ENCODE results near the gene CLRN1. TPM values are rescaled to one million over a fixed set of nuclear protein-coding genes. Genes with fewer than 3 reads are reported as not detected.

CLRN1 gene
- total and polyA plus RNA-seq, 9 of the 15 experiments (the other 6 are each of a cell fraction or from before 2014, with no cell fraction given), result not detected

DNA sequence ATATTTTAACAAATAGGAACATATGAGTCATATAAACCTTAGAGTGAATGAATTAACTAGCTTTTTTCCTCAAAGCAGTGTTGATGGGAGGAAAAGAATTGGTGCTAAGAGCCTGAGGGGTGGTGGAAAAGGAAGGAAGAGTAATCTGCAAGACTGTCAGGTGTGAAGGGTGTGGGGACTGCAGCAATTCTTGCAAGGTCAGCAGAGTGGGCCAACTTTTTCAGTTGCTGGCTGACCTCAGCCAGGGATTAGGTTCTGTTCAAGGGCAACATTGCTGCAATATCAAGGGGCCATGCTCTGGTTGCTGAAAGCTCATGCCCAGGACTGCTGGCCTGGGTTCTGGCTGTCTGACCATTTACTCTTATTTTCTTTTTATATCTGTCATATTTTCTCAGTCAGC, 23.0 kb upstream of the CLRN1 start:
- CTCF ChIA-PET (ENCODE audit: low intra/inter-chr PET ratio), result no interaction called here
- no TSS peak for BruUV-seq (replicated peaks)
- POLR2A ChIA-PET, result interaction anchor here (0.6 to 0.7 kb wide), 2 partner anchors 136 to 468 kb away, joined by 3 read pairs; no protein-coding TSS in a partner anchor

More for the DNA sequence above, 23.0 kb upstream of the CLRN1 start:
- no peaks in the 10 kb centered on the region for H3K4me1 ChIP-seq (replicated peaks in 1 of 2; ENCODE audit: control insufficient read depth in 2 of 2, insufficient read depth in 2 of 2, low read length in 2 of 2)
- in situ Hi-C loops (cut with MboI) (no loop called here), intact Hi-C loops (cut with micrococcal nuclease) (no loop called here)
- no peaks in the 10 kb centered on the region for H3K36me3 ChIP-seq (ENCODE audit: control insufficient read depth, insufficient read depth, low read length)
- TF ChIP-seq MED1 (CRISPR knock-in tag; IDR thresholded peaks at IDR 0.05; ENCODE audit: borderline replicate concordance) (no peak), CSDE1 (IDR thresholded peaks at IDR 0.05) (no peak), ELF4 (CRISPR knock-in tag; IDR thresholded peaks at IDR 0.05) (no peak), SNRNP70 (optimal IDR thresholded peaks at IDR 0.05; ENCODE audit: low read depth, low read length) (no peak), HNRNPL (IDR thresholded peaks at IDR 0.05; ENCODE audit: low read depth, low read length) (no peak), SMAD2 (IDR thresholded peaks at IDR 0.05; ENCODE audit: low read depth, low read length) (no peak), ASH1L (IDR thresholded peaks at IDR 0.05; ENCODE audit: borderline replicate concordance, low read depth, partially characterized antibody) (no peak), ZNF12 (CRISPR knock-in tag; IDR thresholded peaks at IDR 0.05) (no peak), ZNF41 (CRISPR knock-in tag; conservative IDR thresholded peaks at IDR 0.05) (no peak), NFRKB (IDR thresholded peaks at IDR 0.05; ENCODE audit: low read depth) (no peak), ZNF518B (CRISPR knock-in tag; IDR thresholded peaks at IDR 0.05) (no peak), TCF7L2 (IDR thresholded peaks at IDR 0.05; ENCODE audit: low read depth, low read length) (no peak)
- TF ChIP-seq, protein P1, sequence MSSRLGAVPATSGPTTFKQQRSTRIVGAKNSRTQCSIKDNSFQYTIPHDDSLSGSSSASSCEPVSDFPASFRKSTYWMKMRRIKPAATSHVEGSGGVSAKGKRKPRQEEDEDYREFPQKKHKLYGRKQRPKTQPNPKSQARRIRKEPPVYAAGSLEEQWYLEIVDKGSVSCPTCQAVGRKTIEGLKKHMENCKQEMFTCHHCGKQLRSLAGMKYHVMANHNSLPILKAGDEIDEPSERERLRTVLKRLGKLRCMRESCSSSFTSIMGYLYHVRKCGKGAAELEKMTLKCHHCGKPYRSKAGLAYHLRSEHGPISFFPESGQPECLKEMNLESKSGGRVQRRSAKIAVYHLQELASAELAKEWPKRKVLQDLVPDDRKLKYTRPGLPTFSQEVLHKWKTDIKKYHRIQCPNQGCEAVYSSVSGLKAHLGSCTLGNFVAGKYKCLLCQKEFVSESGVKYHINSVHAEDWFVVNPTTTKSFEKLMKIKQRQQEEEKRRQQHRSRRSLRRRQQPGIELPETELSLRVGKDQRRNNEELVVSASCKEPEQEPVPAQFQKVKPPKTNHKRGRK (tag; IDR thresholded peaks at IDR 0.05), result no peak
- TF ChIP-seq, protein P2, sequence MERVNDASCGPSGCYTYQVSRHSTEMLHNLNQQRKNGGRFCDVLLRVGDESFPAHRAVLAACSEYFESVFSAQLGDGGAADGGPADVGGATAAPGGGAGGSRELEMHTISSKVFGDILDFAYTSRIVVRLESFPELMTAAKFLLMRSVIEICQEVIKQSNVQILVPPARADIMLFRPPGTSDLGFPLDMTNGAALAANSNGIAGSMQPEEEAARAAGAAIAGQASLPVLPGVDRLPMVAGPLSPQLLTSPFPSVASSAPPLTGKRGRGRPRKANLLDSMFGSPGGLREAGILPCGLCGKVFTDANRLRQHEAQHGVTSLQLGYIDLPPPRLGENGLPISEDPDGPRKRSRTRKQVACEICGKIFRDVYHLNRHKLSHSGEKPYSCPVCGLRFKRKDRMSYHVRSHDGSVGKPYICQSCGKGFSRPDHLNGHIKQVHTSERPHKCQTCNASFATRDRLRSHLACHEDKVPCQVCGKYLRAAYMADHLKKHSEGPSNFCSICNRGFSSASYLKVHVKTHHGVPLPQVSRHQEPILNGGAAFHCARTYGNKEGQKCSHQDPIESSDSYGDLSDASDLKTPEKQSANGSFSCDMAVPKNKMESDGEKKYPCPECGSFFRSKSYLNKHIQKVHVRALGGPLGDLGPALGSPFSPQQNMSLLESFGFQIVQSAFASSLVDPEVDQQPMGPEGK (CRISPR knock-in tag; IDR thresholded peaks at IDR 0.05; ENCODE audit: borderline replicate concordance), result no peak
- no peak for ATAC-seq
- no peaks in the 10 kb centered on the region for H3K9me3 ChIP-seq (replicated peaks; ENCODE audit: control insufficient read depth, insufficient read depth, low read depth, low read length)
- no peaks in the 10 kb centered on the region for H3K9me1 ChIP-seq (ENCODE audit: control insufficient read depth, insufficient read depth, low read length)
- H4K20me1 ChIP-seq (replicated peaks; ENCODE audit: control insufficient read depth, insufficient read depth, low read length), result no peaks in the 10 kb centered on the region
- DNase-seq (ENCODE audit: extremely low read depth in 1 of 4, low spot score in 3 of 4), result no peak
- H2AFZ ChIP-seq (ENCODE audit: low read depth, low read length), result no peak overlapping the region
- no peak overlapping the region for H3K4me3 ChIP-seq
- H3K4me2 ChIP-seq (ENCODE audit: insufficient read depth, low read length), result no peak overlapping the region
- no peaks in the 10 kb centered on the region for H3K79me2 ChIP-seq (ENCODE audit: control insufficient read depth, insufficient read depth, low read length)
- no peak for FAIRE-seq
- peaks cover 5 to 6% of the 10 kb centered on the region in 2 experiments; a peak in 3 of 5 replicates for H3K27me3 ChIP-seq (ENCODE audit: control insufficient read depth in 2 of 2, insufficient read depth in 2 of 2, low read length in 2 of 2)
- H3K9ac ChIP-seq (ENCODE audit: insufficient read depth in 1 of 2, low read depth in 2 of 2, low read length in 2 of 2), result no peak overlapping the region
- H3K27ac ChIP-seq (ENCODE audit: extremely low read depth, low read depth, low read length), result no peak overlapping the region

Data from K562 (cell line).